ENCODE measurements around the gene SIPA1L3.

DNA sequence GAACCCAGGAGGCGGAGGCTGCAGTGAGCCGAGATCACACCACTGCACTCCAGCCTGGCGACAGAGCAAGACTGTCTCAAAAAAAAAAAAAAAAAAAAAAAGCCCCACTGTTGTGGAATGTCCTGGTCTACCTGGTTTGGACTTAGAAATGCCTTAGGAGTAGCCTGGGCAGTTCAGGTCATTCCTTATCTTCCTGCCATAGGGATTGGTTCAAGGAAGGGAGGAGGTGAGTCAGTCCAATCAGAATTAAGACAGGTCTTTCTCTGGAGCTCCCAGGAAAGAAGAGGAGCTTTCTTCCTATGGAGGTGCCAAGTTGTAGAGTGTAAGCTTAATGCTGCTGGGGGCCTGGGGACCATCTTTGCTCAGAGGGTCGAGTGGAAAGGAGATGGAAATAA lies 44.8 kb downstream of the SIPA1L3 start:
- TF ChIP-seq POLR2AphosphoS5 (IDR thresholded peaks at IDR 0.05) (no peak), POLR2A (IDR thresholded peaks at IDR 0.05) (no peak), EP300 (IDR thresholded peaks at IDR 0.05) (no peak)
- TF ChIP-seq, protein P1, sequence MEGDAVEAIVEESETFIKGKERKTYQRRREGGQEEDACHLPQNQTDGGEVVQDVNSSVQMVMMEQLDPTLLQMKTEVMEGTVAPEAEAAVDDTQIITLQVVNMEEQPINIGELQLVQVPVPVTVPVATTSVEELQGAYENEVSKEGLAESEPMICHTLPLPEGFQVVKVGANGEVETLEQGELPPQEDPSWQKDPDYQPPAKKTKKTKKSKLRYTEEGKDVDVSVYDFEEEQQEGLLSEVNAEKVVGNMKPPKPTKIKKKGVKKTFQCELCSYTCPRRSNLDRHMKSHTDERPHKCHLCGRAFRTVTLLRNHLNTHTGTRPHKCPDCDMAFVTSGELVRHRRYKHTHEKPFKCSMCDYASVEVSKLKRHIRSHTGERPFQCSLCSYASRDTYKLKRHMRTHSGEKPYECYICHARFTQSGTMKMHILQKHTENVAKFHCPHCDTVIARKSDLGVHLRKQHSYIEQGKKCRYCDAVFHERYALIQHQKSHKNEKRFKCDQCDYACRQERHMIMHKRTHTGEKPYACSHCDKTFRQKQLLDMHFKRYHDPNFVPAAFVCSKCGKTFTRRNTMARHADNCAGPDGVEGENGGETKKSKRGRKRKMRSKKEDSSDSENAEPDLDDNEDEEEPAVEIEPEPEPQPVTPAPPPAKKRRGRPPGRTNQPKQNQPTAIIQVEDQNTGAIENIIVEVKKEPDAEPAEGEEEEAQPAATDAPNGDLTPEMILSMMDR (IDR thresholded peaks at IDR 0.05): no peak
